Hematopoietic multipotent progenitor cell treated with erythropoietin and hydrocortisone succinate and interleukin-3 and kit ligand, for 6 days (in vitro differentiated cells): ENCODE results near the gene VAV3.

Experiments used
- DNase-seq: peaks from one replicate; pipeline ENCODE4 v3.0.0-alpha.2; 2015

The VAV3 gene

DNA sequence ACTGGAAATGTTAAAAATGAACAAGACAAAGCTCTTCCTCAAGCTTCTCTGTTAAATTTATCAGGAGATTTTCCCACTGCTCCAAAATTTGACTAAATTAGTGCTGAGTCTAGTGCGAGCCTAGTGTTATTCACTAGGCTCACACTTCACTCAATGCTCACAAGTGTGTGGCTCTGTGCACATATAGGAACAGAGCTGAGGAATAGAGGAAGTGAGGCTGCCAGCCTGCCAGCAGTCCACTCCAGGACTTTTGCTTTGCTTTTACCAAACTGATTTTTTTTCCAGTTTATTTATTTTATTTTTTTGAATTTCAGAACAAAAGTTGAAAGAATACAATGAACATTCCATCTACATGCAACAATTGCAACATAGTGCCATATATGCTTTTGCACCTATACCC, 87.2 kb downstream of the VAV3 start:
- peak; percentile 68 for DNase-seq

DNA sequence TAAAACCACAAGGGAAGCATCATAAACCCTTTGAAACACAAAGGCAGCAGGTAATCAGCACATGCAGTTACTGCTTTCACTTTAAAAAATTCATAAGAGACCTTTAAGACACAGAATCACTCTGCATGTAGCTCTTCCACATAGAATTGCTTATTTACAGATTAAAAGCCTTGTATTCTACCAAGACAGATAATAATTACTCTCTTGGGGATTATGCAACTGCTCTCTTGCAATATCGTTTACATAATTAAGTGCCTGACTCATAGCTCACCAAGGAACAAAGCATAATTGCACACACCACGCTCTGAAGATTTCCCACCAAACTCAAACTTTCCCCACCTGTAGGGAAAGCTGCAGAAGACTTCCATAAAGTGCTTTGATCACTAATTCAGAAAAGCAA, 87.9 kb downstream of the VAV3 start:
- peak; percentile 79 for DNase-seq

DNA sequence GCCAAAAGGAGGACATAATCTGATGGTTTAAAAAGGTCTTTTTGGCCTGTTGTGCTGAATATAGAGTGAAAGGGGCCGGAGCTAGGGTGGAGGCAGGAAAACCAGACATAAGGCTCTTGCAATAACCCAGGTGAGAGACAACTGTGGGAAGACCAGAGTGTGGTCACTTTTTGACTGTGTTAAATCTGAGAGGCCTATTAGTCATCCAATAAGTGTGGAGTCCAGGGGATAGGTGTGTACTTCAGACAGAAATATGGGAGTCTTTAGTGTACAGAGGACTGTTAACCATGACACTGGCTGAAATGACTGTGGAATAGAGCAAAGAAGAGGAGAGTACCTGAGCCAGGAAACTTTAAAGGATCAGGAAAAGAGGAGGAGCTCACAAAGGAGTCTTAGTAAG, 89.3 kb downstream of the VAV3 start:
- DNase-seq: no peak

DNA sequence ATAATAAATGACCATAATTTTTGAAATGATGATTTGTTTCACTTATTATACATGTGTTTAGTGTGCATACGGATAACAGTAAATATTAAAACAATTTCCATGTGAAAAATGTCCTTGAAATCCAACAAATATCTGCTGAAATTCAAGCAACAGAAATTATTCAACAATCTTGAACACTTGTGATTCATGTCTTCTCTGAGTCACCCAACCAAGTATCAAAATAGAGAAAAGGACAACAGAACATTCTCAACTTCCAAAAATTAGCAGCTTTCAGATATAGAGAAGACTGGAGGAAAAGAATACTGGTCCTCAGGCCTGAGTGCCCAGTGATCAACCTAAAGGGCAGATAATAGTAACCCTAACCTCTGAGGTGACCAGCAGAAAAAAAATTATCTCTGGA, 90.8 kb downstream of the VAV3 start:
- DNase-seq: no peak

DNA sequence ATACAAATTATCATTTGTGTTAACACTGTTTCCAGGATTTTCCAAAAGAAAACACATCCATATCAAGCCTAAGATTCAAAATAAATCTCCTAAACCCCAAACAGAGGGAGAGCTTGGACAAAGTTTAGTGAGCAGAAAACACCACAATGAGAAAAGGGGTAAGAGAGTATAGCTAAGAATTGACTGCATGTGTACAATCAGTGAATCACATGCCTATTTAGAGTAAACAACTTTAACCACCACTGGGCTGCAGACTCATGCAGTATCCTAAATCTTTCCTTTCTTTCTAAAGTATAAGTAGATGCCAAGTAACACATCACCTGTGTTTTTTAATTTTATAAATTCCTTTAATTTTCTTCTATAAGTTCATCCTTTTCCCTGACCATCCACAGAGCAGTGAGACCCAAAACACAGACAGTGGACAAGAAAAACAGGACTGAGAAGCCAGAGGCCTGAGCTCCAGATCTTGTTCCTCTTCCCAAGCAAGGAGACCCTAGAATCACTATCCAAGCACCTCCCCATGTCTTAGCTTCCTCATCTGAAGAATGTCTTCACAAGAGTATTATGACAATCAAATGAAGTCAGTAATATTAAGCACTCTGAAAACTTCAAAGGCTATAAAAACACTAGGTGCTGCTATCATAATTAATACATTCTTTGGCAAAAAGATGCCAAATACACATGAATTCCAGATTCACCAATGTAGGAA, 93.1 kb downstream of the VAV3 start:
- DNase-seq: no peak

DNA sequence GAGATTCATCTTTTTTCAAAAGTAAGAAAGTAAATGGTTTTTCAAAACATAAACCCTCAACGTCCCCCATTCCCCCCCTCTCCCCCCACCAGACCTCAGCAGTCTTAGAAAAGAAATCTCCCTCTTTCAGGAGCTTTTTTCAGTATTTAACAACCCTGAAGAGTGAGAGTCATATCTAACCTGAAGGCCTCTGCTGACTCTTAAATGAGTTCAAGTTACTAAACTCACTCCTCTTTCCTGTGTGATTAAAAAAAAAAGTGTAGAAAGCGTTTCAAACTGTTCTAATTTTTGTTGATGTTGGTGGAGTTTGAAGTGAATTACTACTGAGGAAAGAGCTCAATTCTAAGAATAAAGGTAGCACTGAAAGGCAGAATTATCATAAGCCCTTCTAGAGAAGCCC, 93.7 kb downstream of the VAV3 start:
- no peak for DNase-seq

DNA sequence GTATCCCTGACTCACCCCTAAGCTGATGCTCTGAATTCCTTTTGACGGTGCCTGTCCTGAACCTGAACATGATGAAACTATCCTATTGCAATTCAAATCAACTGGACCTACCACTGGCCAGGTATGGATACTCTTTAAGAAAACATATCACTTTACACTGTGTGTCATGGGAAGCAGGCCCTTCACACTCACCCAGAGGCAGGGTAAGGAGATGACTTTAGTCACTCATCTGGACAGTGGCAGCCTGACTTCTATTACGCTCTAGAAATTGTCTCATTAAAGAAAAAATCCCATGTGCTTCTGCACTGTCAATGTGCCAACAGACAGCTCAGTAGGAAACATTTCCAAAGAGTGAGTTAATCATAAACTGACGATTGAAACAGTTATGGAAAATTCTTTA, 94.3 kb downstream of the VAV3 start:
- DNase-seq: no peak

DNA sequence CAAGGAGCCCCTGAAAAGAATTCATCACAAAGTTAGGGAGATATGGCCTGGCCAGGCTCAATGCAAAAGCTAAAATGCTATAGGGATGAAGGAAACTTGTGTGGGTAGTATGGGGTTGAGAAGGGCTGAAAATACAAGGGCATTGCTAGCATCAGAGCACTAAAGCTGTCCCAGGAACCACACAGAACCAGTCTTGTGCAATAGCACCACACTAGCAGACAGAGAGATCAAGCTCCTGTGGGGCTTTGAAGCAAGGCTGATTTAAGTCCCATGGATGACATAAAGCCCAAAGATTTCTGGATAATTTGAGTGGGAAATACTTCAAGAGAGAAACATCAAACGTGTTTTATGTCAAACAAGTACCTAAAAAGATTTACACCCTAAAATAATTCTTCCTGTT, 97.1 kb downstream of the VAV3 start:
- peak; percentile 17 for DNase-seq

DNA sequence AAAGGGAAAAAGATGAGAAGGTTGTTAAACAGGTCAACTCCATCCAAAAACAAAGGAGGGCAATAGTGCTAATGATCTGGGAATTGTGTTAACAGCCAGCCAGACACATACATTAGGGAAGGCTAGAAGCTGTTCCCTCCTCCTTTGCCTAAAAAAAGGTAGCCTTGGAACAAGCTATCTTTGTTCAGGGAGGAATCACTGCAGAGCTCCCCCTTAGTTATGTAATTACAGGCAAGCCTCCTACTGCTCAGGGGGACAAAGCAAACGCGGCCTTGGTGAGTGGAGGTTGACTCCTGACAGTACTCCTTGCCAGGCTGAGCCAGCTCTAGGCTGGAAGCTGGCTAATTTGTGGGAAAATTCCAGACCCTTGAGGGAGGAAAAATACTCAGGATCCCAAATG, 97.6 kb downstream of the VAV3 start:
- no peak for DNase-seq

DNA sequence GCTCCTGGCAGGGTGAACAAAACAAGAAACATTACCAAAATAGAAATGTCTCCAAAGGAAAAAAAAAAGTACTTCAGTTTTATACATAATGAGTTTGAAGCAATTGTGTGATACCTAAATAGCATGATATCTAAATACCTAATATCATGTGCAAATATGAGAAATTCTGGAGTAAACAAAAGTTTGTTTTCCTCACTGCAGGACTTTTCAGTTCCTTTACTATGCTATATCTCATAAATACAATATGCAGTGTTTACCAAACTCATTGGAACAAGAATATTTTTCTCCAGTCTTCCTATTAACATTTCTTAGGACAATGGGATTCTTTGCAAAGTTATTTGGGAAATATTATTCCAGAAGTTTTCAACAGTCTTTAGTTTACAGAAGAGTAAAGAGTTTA, 98.1 kb downstream of the VAV3 start:
- no peak for DNase-seq

DNA sequence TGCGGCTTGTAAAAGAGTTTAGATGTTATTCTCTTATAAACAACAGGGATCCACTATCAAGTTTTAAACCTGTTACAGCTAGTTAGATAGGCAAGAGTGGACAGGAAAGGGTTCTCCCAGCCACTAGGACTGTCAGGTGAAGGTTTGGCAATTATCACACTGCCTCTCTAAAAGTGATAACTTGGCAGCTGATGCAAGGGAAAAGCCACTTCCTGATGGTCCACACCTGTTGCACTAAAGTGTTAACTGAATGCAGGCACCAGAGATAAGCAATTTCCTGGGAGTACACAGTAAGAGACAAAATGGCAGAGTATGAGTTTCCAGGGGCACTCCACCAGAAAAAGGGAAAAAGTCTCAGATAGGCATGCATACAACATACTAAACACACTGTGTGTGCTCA, 99.4 kb downstream of the VAV3 start:
- no peak for DNase-seq

DNA sequence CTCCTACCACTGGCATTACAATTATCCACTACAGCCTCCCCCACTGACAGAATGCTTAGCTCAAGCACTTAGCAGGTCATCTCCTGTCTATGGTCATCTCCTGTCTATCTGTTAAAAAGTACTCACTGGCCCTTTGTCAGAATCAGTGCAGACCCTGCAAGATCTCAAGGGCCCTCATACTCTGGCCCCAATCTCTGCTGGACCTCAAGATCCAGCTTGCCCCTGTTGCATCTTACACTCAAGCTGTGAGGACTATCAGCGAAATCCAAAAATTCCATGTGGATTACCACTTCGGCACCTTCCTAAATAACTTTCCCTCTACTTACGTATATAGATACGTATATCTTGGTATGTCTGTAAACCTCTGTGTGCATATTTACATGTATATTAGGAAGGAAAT, 101.6 kb downstream of the VAV3 start:
- no peak for DNase-seq

DNA sequence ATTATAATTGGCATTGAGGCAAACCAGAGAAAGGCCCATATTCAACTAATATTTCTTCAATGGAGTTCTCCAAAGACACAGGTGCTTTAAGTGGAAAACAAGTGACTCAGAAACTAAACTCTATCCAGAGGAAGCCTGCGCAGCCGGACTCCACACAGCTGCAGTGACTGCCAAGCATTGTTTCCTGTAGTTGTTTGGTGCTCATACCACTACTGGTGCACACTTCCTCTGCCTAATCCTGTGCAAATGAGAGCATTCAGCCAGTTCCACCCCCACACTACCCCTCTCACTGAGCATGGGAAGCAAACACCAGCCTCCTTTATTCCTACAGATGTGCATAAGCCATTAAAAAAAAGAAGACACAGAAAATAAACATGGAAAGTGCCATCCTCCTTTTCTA, 102.9 kb downstream of the VAV3 start:
- no peak for DNase-seq

DNA sequence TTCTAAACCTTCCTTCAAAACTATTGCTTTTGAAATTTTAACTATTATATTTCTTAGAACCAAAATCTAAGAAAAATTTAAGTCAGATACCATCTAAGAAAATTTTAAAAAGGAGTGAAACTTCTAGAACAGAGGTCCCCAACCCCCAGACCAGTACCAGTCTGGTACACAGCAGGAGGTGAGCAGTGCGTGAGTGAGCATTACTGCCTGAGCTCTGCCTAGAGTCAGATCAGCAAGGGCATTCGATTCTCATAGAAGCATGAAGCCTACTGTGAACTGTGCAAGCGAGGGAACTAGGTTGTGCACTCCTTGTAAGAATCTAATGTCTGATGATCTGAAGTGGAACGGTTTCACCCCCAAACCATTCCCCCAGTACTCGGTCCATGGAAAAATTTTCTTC, 106.7 kb downstream of the VAV3 start:
- no peak for DNase-seq

DNA sequence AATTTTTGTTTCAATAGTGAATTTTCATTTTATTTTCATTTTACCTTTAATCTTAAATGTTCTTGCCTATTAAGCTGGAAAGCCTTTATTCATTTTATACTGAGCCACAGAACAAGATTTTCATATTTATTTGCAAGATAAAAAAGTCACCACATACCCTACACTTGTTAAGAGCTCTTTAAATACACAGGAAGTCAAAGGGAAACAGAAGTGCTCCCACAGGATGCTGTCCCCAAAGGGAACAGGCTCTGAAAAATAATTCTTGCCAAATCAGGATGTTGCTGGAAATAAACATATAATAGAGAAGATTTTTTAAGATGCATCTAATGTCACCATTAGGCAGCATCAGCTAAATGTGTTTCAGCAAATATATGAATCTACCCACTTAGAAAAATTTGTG, 113.6 kb downstream of the VAV3 start:
- DNase-seq: no peak

DNA sequence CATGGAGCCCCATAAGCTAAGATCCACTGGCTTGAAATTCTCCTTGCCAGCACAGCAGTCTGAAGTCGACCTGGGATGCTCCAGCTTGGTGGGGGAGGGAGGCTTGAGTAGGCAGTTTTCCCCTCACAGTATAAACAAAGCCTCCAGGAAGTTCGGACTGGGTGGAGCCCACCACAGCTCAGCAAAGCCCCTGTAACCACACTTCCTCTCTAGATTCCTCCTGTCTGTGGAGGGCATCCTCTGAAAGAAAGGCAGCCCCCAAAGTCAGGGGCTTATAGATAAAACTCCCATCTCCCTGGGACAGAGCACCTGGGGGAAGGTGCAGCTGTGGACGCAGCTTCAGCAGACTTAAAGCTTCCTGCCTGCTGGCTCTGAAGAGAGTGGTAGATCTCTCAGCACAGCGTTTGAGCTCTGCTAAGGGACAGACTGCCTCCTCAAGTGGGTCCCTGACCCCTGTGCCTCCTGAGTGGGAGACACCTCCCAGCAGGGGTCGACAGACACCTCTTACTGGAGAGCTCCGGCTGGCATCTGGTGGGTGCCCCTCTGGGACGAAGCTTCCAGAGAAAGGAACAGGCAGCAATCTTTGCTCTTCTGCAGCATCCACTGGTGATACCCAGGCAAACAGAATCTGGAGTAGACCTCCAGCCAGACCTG, 120.3 kb downstream of the VAV3 start:
- peak; percentile 55 for DNase-seq

DNA sequence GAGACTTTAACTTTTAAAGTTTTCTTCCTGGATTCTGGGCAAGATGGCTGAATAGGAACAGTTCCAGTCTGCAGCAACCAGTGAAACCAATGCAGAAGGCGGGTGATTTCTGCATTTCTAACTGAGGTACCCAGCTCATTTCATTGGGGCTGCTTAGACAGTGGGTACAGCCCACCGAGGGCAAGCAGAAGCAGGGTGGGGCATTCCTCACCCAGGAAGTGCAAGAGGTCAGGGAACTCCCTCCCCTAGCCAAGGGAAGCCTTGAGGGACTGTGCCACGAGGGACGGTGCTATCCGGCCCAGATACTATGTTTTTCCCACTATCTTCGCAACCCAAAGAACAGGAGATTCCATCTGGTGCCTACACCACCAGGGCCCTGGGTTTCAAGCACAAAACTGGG, 121.0 kb downstream of the VAV3 start:
- no peak for DNase-seq

DNA sequence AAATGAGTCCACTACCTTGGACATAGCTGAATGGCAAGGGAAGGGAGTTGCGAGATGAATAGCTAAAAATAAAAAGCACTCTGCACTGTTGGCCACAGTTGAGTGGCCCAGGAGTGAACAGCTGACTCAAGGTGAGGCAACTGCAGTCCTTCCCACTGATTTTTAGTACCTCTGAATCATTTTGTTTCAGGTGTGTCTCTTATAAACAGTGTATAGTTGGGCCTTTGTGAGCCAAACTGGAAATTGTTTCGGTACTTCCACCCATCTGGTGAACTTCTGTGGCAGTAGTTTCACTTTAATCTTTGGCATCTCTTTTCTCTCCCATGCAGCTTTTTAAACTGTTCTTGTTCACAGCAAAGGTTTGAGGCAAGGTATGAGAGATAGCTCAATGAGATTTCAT, 122.7 kb downstream of the VAV3 start:
- peak; percentile 33 for DNase-seq

DNA sequence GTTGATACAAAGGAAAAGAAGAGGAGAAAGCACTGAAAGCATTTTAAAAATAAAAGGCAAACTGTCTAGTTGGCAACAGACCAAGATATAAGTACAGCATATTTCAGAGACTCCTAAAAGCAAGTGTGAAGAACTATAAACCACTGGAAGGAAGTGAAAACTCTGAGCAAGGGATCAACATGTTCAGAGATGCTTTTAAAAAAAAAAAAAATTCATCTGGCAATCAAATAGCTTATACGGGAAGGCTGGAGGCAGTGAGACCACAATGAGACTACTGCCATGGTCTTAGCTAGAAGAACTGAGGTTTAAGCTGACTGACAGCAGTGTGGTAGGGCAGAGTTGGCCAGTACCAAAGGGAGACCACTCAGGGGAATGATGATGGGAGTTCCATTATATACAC, 124.3 kb downstream of the VAV3 start:
- peak; percentile 45 for DNase-seq

DNA sequence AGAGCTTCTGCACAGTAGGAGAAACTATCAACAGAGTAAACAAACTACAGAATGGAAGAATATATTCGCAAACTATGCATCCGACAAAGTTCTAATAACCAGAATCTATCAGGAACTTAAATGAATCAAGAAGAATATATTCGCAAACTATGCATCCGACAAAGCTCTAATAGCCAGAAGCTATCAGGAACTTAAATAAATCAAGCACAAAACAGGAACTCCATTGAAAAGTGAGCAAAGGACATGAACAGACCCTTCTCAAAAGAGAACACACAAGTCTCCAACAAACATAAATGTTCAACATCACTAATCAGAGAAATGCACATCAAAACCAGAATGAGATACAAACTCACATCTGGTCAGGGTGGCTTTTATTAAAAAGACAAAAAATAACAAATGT, 126.9 kb downstream of the VAV3 start:
- DNase-seq: no peak

DNA sequence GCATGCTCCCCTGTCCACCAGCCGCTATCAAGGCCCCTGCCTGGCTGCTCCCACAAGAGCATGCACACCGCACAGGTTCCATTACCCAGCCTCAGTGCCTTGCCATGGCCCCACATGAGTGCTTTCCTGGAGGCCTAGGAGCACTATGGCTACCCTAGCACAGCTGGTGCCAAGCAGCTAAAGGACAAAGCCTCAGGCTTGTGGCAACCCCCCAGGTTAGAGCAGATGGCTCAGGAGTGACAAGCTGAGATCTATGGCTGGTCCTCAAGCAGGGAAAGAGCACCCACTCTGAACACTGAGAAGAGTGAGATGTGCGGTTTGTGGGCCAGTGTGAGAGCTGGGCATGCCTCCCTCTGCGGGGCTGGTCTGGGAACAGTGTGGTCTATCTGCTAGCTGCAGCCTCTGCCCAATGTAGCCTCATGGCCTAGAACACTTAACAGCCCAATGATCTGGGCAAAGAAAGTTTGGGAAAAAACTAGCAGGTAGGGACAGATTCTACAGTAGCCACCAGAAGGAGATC, 129.8 kb downstream of the VAV3 start:
- DNase-seq: no peak

DNA sequence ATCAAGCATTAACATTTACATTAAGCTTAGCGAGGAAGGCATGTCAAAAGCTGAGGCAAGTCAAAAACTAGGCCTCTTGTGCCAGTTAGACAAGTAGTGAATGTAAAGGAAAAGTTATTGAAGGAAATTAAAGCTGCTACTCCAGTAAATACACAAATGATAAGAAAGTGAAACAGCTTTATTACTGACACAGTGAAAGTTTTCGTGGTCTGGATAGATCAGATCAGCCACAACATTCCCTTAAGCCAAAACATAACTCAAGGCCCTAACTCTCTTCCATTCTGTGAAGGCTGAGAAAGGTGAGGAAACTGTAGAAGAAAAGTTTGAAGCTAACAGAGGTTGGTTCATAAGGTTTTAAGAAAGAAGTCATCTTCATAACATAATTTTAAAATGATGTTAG, 131.9 kb downstream of the VAV3 start:
- peak; percentile 63 for DNase-seq

DNA sequence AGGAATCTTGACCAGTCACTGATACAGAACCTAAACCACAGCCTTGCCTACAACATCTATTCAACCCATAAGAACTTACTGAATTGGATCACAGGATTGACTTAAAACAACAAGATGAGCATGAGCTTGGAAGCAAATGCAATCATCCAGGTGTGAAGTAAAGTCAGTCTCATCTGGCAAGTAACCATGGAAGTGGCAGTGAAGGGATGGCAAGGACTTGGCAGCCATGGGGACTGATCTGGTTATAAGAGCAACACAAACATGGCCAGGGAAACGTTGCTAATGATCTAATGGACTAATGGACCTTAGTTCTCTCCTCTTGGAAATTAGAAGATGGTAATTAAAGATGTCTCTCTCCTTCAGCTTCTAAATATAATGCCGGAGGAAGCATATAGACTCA, 133.1 kb downstream of the VAV3 start:
- no peak for DNase-seq

DNA sequence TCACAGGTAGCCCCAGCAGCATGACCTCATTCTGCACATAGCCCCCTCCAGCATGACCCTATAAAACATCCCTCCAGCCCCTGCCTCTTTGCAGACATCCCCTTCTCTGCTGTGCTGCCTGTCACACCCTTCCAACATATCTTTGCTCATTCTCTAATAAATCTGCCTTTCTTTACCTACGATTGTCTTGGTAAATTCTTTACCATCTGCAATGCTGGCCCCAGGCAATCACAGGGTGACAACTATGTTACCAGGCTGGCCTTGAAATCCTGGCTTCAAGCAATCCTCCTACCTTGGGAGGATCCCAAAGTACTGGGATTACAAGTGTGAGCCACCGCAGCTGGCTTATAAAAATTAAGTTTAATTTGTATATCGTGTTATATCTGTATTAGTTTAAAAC, 134.5 kb downstream of the VAV3 start:
- DNase-seq: no peak

DNA sequence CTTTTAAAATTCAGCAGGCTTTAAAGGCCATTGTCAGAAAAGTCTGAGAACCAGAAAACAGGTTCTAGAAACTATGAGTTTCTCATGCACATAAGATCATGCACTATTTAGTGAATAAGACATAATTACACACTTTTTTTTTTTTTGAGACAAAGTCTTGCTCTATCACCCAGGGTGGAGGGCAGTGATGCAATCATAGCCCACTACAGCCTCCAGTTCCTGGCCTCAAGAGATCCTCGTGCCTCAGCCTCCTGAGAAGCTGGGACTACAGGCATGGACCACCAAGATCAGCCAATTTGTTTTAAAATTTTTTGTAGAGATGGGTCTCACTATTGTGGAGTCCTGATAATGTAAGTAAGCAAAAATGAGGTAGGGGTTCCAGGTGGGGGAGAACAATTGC, 134.9 kb downstream of the VAV3 start:
- no peak for DNase-seq
